Mammary epithelial cell (primary cell): ENCODE measurements around the gene CYP27C1.

Experiments used
- CTCF ChIP-seq, 2 donors: IDR thresholded peaks in 1 of 2; conservative IDR thresholded peaks in 1 of 2; 2 replicates each; pipeline ENCODE4 v1.5.1; 2011 to 2012; ENCODE audit warnings: inconsistent platforms in 2 of 2, low read length in 2 of 2, mild to moderate bottlenecking in 2 of 2, control low read depth in 1 of 2, low read depth in 1 of 2; ENCODE audit not compliant: insufficient read depth in 1 of 2; ENCODE audit errors: extremely low read depth in 1 of 2
- EZH2 ChIP-seq: IDR thresholded peaks from 2 replicates; pipeline ENCODE4 v1.6.1; 2012; ENCODE audit warnings: low read length, inconsistent platforms, borderline replicate concordance

- TF ChIP-seq CTCF (conservative IDR thresholded peaks at IDR 0.05 in 1 of 2, IDR thresholded peaks at IDR 0.05 in 1 of 2; ENCODE audit: extremely low read depth in 1 of 2, insufficient read depth in 1 of 2, low read depth in 1 of 2, low read length in 2 of 2) (no peak), EZH2 (no peak)
Observed at GRCh38 chr2:127216593-127216992, 3.5 kb downstream of the CYP27C1 start.
